OCI-M1 (cell line): Measurements from ENCODE around the gene LRRD1.
A peak's percentile ranks its signal among the peaks of the same experiment; 100 is the strongest.
"Not testable (repeated sequence)": the region's sequence is repeated elsewhere in the genome, so short reads cannot be mapped to it uniquely, and the experiment has no call there.

ENCODE experiments used
- DNase-seq: peaks from one replicate; lab custom pipeline; 2025; lab: John Stamatoyannopoulos, UW

The LRRD1 gene

GRCh38 chr7:92141161-92141560, 37.8 kb downstream of the LRRD1 start:
- peak; percentile 88 for DNase-seq

- DNase-seq: peak; percentile 89
These were observed 41.4 kb downstream of the LRRD1 start for GRCh38 chr7:92137557-92137956.

- peak; percentile 99 for DNase-seq
These were observed 43.7 kb downstream of the LRRD1 start for GRCh38 chr7:92135052-92135889.

GRCh38 chr7:92134271-92135051, 44.5 kb downstream of the LRRD1 start, which contains the start of gene CYP51A1:
TSS of gene CYP51A1 (minus strand) at chr7:92134477. CDS start at chr7:92134364, 113 bp downstream.
- DNase-seq: peak; percentile 100

GRCh38 chr7:92133737-92134270, 45.1 kb downstream of the LRRD1 start:
- DNase-seq: peak; percentile 100

GRCh38 chr7:92133133-92133736, 45.7 kb downstream of the LRRD1 start:
- DNase-seq: no peak

GRCh38 chr7:92131764-92132330, 47.1 kb downstream of the LRRD1 start:
- peak; percentile 88 for DNase-seq

- no peak for DNase-seq
These were observed 47.8 kb downstream of the LRRD1 start for GRCh38 chr7:92131093-92131492.

GRCh38 chr7:92121681-92122080, 57.3 kb downstream of the LRRD1 start:
- no peak for DNase-seq

GRCh38 chr7:92119213-92119759, 59.7 kb downstream of the LRRD1 start:
- DNase-seq: no peak

- no peak for DNase-seq
These were observed 62.0 kb downstream of the LRRD1 start for GRCh38 chr7:92116949-92117348.

GRCh38 chr7:92115821-92116220, 63.1 kb downstream of the LRRD1 start:
- no peak for DNase-seq

- DNase-seq: no peak
These were observed 68.1 kb downstream of the LRRD1 start for GRCh38 chr7:92110857-92111256.

GRCh38 chr7:92108821-92109220, 70.1 kb downstream of the LRRD1 start:
- DNase-seq: no peak

- not testable (repeated sequence) for DNase-seq
These were observed 76.1 kb downstream of the LRRD1 start for GRCh38 chr7:92102862-92103261.

GRCh38 chr7:92100534-92100933, 78.4 kb downstream of the LRRD1 start:
- DNase-seq: no peak

GRCh38 chr7:92095380-92095779, 83.6 kb downstream of the LRRD1 start:
- no peak for DNase-seq
